Measurements from ENCODE around the gene TRIP4. TPM values are rescaled to one million over a fixed set of nuclear protein-coding genes. Genes with fewer than 3 reads are reported as not detected.

The TRIP4 gene
- total RNA-seq, 1 donor from 2014 or later: 13.5 TPM

- Histone ChIP-seq H3K27ac (replicated peaks) (no peak overlapping the region), H3K4me3 (no peak overlapping the region), H3K27me3 (ENCODE audit: low read depth) (no peaks in the 10 kb centered on the region), H3K9me3 (replicated peaks) (no peaks in the 10 kb centered on the region), H3K36me3 (peaks cover 89% of the 10 kb centered on the region), H3K4me1 (no peaks in the 10 kb centered on the region)
- TF ChIP-seq CTCF (IDR thresholded peaks at IDR 0.05; ENCODE audit: borderline replicate concordance): no peak
- intact Hi-C loops (cut with micrococcal nuclease): no loop called here
- DNase-seq: no peak
Observed at GRCh38 chr15:64412216-64412615, 24.6 kb downstream of the TRIP4 start.

- no peak overlapping the region for H3K27ac ChIP-seq (replicated peaks)
- no peaks in the 10 kb centered on the region for H3K4me1 ChIP-seq
- DNase-seq: no peak
- H3K9me3 ChIP-seq (replicated peaks): no peaks in the 10 kb centered on the region
- H3K27me3 ChIP-seq (ENCODE audit: low read depth): no peaks in the 10 kb centered on the region
- TF ChIP-seq CTCF (IDR thresholded peaks at IDR 0.05; ENCODE audit: borderline replicate concordance): no peak
- H3K4me3 ChIP-seq: no peak overlapping the region
- intact Hi-C loops (cut with micrococcal nuclease): no loop called here
- H3K36me3 ChIP-seq: peaks cover 87% of the 10 kb centered on the region
Observed at GRCh38 chr15:64422697-64423096, 35.1 kb downstream of the TRIP4 start.

GRCh38 chr15:64423970-64424369, 36.3 kb downstream of the TRIP4 start:
- no peaks in the 10 kb centered on the region for H3K27me3 ChIP-seq (ENCODE audit: low read depth)
- H3K27ac ChIP-seq (replicated peaks): no peak overlapping the region
- no peak overlapping the region for H3K4me3 ChIP-seq
- H3K4me1 ChIP-seq: no peaks in the 10 kb centered on the region
- H3K36me3 ChIP-seq: peaks cover 84% of the 10 kb centered on the region
- H3K9me3 ChIP-seq (replicated peaks): no peaks in the 10 kb centered on the region
- intact Hi-C loops (cut with micrococcal nuclease): no loop called here
- no peak for TF ChIP-seq CTCF (IDR thresholded peaks at IDR 0.05; ENCODE audit: borderline replicate concordance)
- no peak for DNase-seq

GRCh38 chr15:64425221-64425620, 37.6 kb downstream of the TRIP4 start:
- Histone ChIP-seq H3K36me3 (peaks cover 71% of the 10 kb centered on the region), H3K27ac (replicated peaks) (no peak overlapping the region), H3K9me3 (replicated peaks) (no peaks in the 10 kb centered on the region), H3K27me3 (ENCODE audit: low read depth) (no peaks in the 10 kb centered on the region), H3K4me1 (peaks cover 8% of the 10 kb centered on the region), H3K4me3 (no peak overlapping the region)
- intact Hi-C loops (cut with micrococcal nuclease): no loop called here
- TF ChIP-seq CTCF (IDR thresholded peaks at IDR 0.05; ENCODE audit: borderline replicate concordance): no peak
- no peak for DNase-seq

GRCh38 chr15:64426845-64427465, 39.3 kb downstream of the TRIP4 start:
- DNase-seq: no peak
- H3K4me3 ChIP-seq: no peak overlapping the region
- H3K27me3 ChIP-seq (ENCODE audit: low read depth): no peaks in the 10 kb centered on the region
- no peak overlapping the region for H3K27ac ChIP-seq (replicated peaks)
- no peaks in the 10 kb centered on the region for H3K9me3 ChIP-seq (replicated peaks)
- peaks cover 63% of the 10 kb centered on the region for H3K36me3 ChIP-seq
- H3K4me1 ChIP-seq: peaks cover 15% of the 10 kb centered on the region
- TF ChIP-seq CTCF (IDR thresholded peaks at IDR 0.05; ENCODE audit: borderline replicate concordance): peak; percentile 33
- intact Hi-C loops (cut with micrococcal nuclease): no loop called here
